K562 (cell line): ENCODE results near the gene CHMP2A. TPM values are rescaled to one million over a fixed set of nuclear protein-coding genes. Genes with fewer than 3 reads are reported as not detected.

Experiments used
- ESRRA ChIP-seq: fragments of 450-650 bp; IDR thresholded peaks from 2 replicates; pipeline ENCODE4 v1.6.1; 2014; ENCODE audit warnings: low read depth, mild to moderate bottlenecking, moderate library complexity, borderline replicate concordance
- FIP1L1 ChIP-seq: fragments of 200-400 bp; formaldehyde crosslinking; IDR thresholded peaks from 2 replicates; pipeline ENCODE4 v1.6.1; 2018; ENCODE audit warnings: mild to moderate bottlenecking, low read depth, low read length; ENCODE audit not compliant: poor library complexity, severe bottlenecking
- FOXP1 ChIP-seq: sonication (generic); formaldehyde crosslinking; IDR thresholded peaks from 2 replicates; pipeline ENCODE4 v1.8.0; 2022; ENCODE audit warnings: mild to moderate bottlenecking, missing genetic modification reagents
- HMG20A ChIP-seq: fragments of 450-650 bp; formaldehyde crosslinking; conservative IDR thresholded peaks from 2 replicates; pipeline ENCODE4 v1.4.0; 2020; ENCODE audit warnings: mild to moderate bottlenecking, mixed read lengths
- KLF13 ChIP-seq: fragments of 450-650 bp; IDR thresholded peaks from 2 replicates; pipeline ENCODE4 v1.6.1; 2016; ENCODE audit warnings: missing genetic modification characterization, low read depth, mild to moderate bottlenecking, missing compliant biosample characterization, moderate library complexity, borderline replicate concordance
- MEF2A ChIP-seq: IDR thresholded peaks from 2 replicates; pipeline ENCODE4 v1.6.1; 2011; ENCODE audit warnings: low read depth, mild to moderate bottlenecking, low read length, moderate library complexity; ENCODE audit not compliant: control insufficient read depth
- NR1H2 ChIP-seq: sonication (generic); formaldehyde crosslinking; IDR thresholded peaks from 2 replicates; pipeline ENCODE4 v1.4.0; 2020; ENCODE audit warnings: mild to moderate bottlenecking, missing genetic modification reagents
- PTBP1 ChIP-seq: fragments of 200-400 bp; formaldehyde crosslinking; IDR thresholded peaks from 2 replicates; pipeline ENCODE4 v1.6.1; 2017; ENCODE audit warnings: low read depth, low read length
- SRSF3 ChIP-seq: fragments of 200-400 bp; formaldehyde crosslinking; IDR thresholded peaks from 2 replicates; pipeline ENCODE4 v1.6.1; 2016; ENCODE audit warnings: mild to moderate bottlenecking, low read length, moderate library complexity; ENCODE audit not compliant: insufficient read depth
- TEAD2 ChIP-seq: fragments of 450-650 bp; IDR thresholded peaks from 2 replicates; pipeline ENCODE4 v1.6.1; 2016; ENCODE audit warnings: missing genetic modification characterization, control low read depth, missing compliant biosample characterization
- TEAD4 ChIP-seq, 2 experiments: sonication (generic) in 1 of 2; formaldehyde crosslinking in 1 of 2; IDR thresholded peaks; 2 replicates each; pipeline versions ENCODE4 v1.6.1 to v1.8.0; 2012 to 2022; ENCODE audit warnings: borderline replicate concordance in 1 of 2, inconsistent platforms in 1 of 2, low read length in 1 of 2, mild to moderate bottlenecking in 1 of 2, missing genetic modification reagents in 1 of 2
- ZNF197 ChIP-seq: fragments of 200-800 bp; sonication (Bioruptor generic); IDR thresholded peaks from 2 replicates; pipeline ENCODE4 v1.6.1; 2016; ENCODE audit warnings: low read depth, missing genetic modification characterization, missing compliant biosample characterization
- ZNF212 ChIP-seq: fragments of 450-650 bp; formaldehyde crosslinking; IDR thresholded peaks from 2 replicates; pipeline ENCODE4 v1.4.0; 2020; ENCODE audit warnings: mild to moderate bottlenecking
- ZNF830 ChIP-seq: fragments of 250-450 bp; sonication (Bioruptor Pico); IDR thresholded peaks from 2 replicates; pipeline ENCODE4 v1.5.0; 2021; ENCODE audit warnings: mild to moderate bottlenecking
- polyA plus RNA-seq, 8 experiments: library from polyadenylated mRNA; depleted of rRNA in 4 of 8; stranded (reverse) in 5 of 8; unstranded in 3 of 8; fragments of >200 nt; fragmentation: Nextera tagmentation in 2 of 8; fragmentation: Illumina TruSeq in 1 of 8; extraction: Ambion mirVana in 2 of 8; extraction: Trizol in 1 of 8; gene quantifications; 2 replicates each; pipeline versions ENCODE4 v1.2.1 to v1.2.3, GENCODE V29; 2011 to 2014; ENCODE audit warnings: inconsistent platforms in 1 of 8, missing spikeins in 1 of 8
- total RNA-seq, 7 experiments: library from RNA; depleted of rRNA in 6 of 7; stranded (reverse); fragments of >200 nt in 6 of 7; fragmentation: Illumina TruSeq in 2 of 7; extraction: Trizol in 2 of 7; gene quantifications; 2 replicates each; pipeline versions ENCODE4 v1.2.1 to v1.2.3, GENCODE V29; 2011 to 2021; ENCODE audit warnings: low replicate concordance in 1 of 7
- TF ChIP-seq, protein P1 (sequence below): sonication (generic); formaldehyde crosslinking; IDR thresholded peaks from 2 replicates; pipeline ENCODE4 v1.9.0; 2022; ENCODE audit warnings: mild to moderate bottlenecking, missing genetic modification reagents
- TF ChIP-seq, protein P2 (sequence below): fragments of 250-450 bp; sonication (Bioruptor Pico); IDR thresholded peaks from 2 replicates; pipeline ENCODE4 v1.5.0; 2022; ENCODE audit warnings: mild to moderate bottlenecking
- TF ChIP-seq, protein P3 (sequence below): fragments of 250-450 bp; sonication (Bioruptor Pico); IDR thresholded peaks from 2 replicates; pipeline ENCODE4 v1.8.0; 2021; ENCODE audit warnings: moderate library complexity, mild to moderate bottlenecking, inconsistent platforms
- TF ChIP-seq, protein P4 (sequence below): fragments of 450-650 bp; formaldehyde crosslinking; conservative IDR thresholded peaks from 2 replicates; pipeline ENCODE4 v1.4.0; 2022; ENCODE audit warnings: mild to moderate bottlenecking, missing genetic modification characterization
- TF ChIP-seq, protein P5 (sequence below): fragments of 450-650 bp; IDR thresholded peaks from 2 replicates; pipeline ENCODE4 v1.6.1; 2016; ENCODE audit warnings: low read depth, mild to moderate bottlenecking, moderate library complexity

Gene CHMP2A
- total and polyA plus RNA-seq, 9 of the 15 experiments (the other 6 are each of a cell fraction or from before 2014, with no cell fraction given) = 57.6 to 159 (median 87.2) TPM

DNA sequence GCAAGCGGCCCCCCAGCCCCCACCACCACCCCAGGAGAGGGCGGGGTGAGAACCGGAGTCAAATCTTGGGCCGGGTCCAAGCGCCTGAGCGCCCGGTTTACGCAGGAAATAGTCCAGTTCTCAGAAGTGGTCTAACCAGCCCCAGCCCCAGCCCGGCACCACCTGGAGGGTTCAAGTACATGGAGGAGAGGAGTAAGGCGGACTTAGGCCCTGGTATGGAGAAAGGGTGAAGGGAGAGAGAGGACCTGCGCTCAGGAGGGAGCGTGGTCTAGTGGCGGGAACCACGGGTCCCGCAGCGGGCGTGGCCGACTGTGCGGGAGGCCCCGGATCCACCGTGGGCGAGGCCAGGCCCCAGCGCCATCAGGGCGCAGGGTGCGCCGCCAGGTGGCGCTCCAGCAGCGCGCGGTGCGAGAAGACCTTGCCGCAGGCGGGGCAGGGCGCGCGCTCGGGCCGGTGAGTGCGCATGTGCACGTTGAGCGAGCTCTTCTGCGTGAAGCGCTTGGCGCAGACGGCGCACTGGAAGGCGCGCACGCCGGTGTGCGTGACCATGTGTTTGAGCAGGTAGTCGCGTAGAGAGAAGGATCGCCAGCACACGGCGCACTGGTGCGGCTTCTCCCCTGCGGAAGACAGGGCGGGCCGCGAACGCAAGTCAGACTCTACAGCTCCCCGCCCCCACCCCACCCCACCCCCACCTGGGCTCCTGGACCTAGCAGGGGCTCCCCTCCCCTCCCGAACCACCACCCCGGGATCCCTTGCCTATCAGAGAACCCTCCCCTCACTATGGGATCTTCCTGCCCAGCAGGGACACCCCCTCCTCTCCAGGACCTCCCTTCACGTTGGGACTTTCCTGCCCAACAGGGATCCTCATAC is 41.0 kb downstream of the CHMP2A start (continued):
- TF ChIP-seq, protein P1, sequence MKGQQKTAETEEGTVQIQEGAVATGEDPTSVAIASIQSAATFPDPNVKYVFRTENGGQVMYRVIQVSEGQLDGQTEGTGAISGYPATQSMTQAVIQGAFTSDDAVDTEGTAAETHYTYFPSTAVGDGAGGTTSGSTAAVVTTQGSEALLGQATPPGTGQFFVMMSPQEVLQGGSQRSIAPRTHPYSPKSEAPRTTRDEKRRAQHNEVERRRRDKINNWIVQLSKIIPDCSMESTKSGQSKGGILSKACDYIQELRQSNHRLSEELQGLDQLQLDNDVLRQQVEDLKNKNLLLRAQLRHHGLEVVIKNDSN (CRISPR knock-in tag) = no peak
- TF ChIP-seq ESRRA (peak; percentile 76; the same call in 1 of the 2 replicates), TEAD2 (tag) (no peak), FOXP1 (CRISPR knock-in tag) (peak; percentile 44; the same call in 1 of the 2 replicates), PTBP1 (0 out of 2 replicates have a peak, but pooled peaks have one; percentile 17), ZNF212 (CRISPR knock-in tag) (no peak), NR1H2 (CRISPR knock-in tag) (no peak), HMG20A (CRISPR knock-in tag) (no peak), FIP1L1 (peak; percentile 91), ZNF830 (no peak), TEAD4 (IDR thresholded peaks at IDR 0.05; ENCODE audit: low read length) (no peak; the same call in 1 of the 2 replicates), TEAD4 (CRISPR knock-in tag; IDR thresholded peaks at IDR 0.05; ENCODE audit: borderline replicate concordance) (no peak), MEF2A (no peak), KLF13 (tag) (peak; percentile 48; the same call in 1 of the 2 replicates), SRSF3 (no peak), ZNF197 (CRISPR knock-in tag) (0 out of 2 replicates have a peak, but pooled peaks have one; percentile 40)
- TF ChIP-seq, protein P2, sequence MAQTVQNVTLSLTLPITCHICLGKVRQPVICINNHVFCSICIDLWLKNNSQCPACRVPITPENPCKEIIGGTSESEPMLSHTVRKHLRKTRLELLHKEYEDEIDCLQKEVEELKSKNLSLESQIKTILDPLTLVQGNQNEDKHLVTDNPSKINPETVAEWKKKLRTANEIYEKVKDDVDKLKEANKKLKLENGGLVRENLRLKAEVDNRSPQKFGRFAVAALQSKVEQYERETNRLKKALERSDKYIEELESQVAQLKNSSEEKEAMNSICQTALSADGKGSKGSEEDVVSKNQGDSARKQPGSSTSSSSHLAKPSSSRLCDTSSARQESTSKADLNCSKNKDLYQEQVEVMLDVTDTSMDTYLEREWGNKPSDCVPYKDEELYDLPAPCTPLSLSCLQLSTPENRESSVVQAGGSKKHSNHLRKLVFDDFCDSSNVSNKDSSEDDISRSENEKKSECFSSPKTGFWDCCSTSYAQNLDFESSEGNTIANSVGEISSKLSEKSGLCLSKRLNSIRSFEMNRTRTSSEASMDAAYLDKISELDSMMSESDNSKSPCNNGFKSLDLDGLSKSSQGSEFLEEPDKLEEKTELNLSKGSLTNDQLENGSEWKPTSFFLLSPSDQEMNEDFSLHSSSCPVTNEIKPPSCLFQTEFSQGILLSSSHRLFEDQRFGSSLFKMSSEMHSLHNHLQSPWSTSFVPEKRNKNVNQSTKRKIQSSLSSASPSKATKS (CRISPR knock-in tag) = no peak
- TF ChIP-seq, protein P3, sequence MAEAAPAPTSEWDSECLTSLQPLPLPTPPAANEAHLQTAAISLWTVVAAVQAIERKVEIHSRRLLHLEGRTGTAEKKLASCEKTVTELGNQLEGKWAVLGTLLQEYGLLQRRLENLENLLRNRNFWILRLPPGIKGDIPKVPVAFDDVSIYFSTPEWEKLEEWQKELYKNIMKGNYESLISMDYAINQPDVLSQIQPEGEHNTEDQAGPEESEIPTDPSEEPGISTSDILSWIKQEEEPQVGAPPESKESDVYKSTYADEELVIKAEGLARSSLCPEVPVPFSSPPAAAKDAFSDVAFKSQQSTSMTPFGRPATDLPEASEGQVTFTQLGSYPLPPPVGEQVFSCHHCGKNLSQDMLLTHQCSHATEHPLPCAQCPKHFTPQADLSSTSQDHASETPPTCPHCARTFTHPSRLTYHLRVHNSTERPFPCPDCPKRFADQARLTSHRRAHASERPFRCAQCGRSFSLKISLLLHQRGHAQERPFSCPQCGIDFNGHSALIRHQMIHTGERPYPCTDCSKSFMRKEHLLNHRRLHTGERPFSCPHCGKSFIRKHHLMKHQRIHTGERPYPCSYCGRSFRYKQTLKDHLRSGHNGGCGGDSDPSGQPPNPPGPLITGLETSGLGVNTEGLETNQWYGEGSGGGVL = no peak
- TF ChIP-seq, protein P4, sequence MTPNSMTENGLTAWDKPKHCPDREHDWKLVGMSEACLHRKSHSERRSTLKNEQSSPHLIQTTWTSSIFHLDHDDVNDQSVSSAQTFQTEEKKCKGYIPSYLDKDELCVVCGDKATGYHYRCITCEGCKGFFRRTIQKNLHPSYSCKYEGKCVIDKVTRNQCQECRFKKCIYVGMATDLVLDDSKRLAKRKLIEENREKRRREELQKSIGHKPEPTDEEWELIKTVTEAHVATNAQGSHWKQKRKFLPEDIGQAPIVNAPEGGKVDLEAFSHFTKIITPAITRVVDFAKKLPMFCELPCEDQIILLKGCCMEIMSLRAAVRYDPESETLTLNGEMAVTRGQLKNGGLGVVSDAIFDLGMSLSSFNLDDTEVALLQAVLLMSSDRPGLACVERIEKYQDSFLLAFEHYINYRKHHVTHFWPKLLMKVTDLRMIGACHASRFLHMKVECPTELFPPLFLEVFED (CRISPR knock-in tag) = no peak
- TF ChIP-seq, protein P5, sequence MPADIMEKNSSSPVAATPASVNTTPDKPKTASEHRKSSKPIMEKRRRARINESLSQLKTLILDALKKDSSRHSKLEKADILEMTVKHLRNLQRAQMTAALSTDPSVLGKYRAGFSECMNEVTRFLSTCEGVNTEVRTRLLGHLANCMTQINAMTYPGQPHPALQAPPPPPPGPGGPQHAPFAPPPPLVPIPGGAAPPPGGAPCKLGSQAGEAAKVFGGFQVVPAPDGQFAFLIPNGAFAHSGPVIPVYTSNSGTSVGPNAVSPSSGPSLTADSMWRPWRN = no peak
